ENCODE data around the gene PRAC2. TPM values are rescaled to one million over a fixed set of nuclear protein-coding genes. Genes with fewer than 3 reads are reported as not detected.
"Not testable (repeated sequence)": the region's sequence is repeated elsewhere in the genome, so short reads cannot be mapped to it uniquely, and the experiment has no call there.

PRAC2 gene
- total and polyA plus RNA-seq, 2 of the 8 experiments (the other 6 are each of a cell fraction or from before 2014, with no cell fraction given) = not detected

GRCh38 chr17:48715496-48716399 lies 7.2 kb upstream of the PRAC2 start (continued):
- no peak for TF ChIP-seq POLR2AphosphoS5 (IDR thresholded peaks at IDR 0.05; ENCODE audit: low read depth, low read length)
- TF ChIP-seq ZNF274 (IDR thresholded peaks at IDR 0.05; ENCODE audit: borderline replicate concordance, extremely low read depth, low read length) = no peak
- no peak for TF ChIP-seq SP4 (IDR thresholded peaks at IDR 0.05; ENCODE audit: low read length)
- TF ChIP-seq YY1 (IDR thresholded peaks at IDR 0.05; ENCODE audit: low read depth, low read length) = no peak
- no peak for TF ChIP-seq CEBPB (IDR thresholded peaks at IDR 0.05; ENCODE audit: low read depth, low read length)
- TF ChIP-seq RXRA (IDR thresholded peaks at IDR 0.05; ENCODE audit: insufficient read depth, low read depth, low read length) = no peak
- no peak for TF ChIP-seq KDM4A (IDR thresholded peaks at IDR 0.05; ENCODE audit: low read depth, low read length, severe bottlenecking)

GRCh38 chr17:48716549-48716948 lies 6.4 kb upstream of the PRAC2 start:
- POLR2A ChIA-PET (ENCODE audit: partially characterized antibody); H3K36me3 ChIP-seq (ENCODE audit: control insufficient read depth in 2 of 4, insufficient read depth in 4 of 4, low read length in 3 of 4); H4K8ac ChIP-seq (ENCODE audit: extremely low read depth, insufficient read depth, low read length); H3K18ac ChIP-seq (ENCODE audit: extremely low read depth, low read length); H3K9me3 ChIP-seq (ENCODE audit: insufficient read depth in 2 of 2, low read depth in 1 of 2, low read length in 1 of 2); H2BK15ac ChIP-seq (ENCODE audit: low read length); H3K14ac ChIP-seq (ENCODE audit: insufficient read length); H4K91ac ChIP-seq (replicated peaks; ENCODE audit: insufficient read length, low read length); H3K79me2 ChIP-seq (ENCODE audit: control insufficient read depth in 1 of 2, insufficient read depth in 2 of 2, low read length in 2 of 2); H2BK20ac ChIP-seq (ENCODE audit: low read length); H3K4ac ChIP-seq (replicated peaks; ENCODE audit: insufficient read length, low read depth, low read length); H4K5ac ChIP-seq (ENCODE audit: insufficient read length, low read depth, low read length); H3K4me2 ChIP-seq (ENCODE audit: insufficient read depth in 1 of 2, low read depth in 2 of 2, low read length in 2 of 2); H3K27ac ChIP-seq (ENCODE audit: low read depth, low read length); H3K23ac ChIP-seq (ENCODE audit: insufficient read length); H2AK5ac ChIP-seq (ENCODE audit: low read depth, low read length); H3K79me1 ChIP-seq (ENCODE audit: low read depth, low read length); H2BK120ac ChIP-seq (replicated peaks; ENCODE audit: low read depth, low read length); DNase-seq (ENCODE audit: low read depth in 1 of 2, low spot score in 2 of 2); H2AFZ ChIP-seq (ENCODE audit: low read length); H3K4me3 ChIP-seq (ENCODE audit: extremely low read depth in 1 of 4, insufficient read depth in 2 of 4, low read depth in 3 of 4, low read length in 4 of 4); H3K23me2 ChIP-seq (ENCODE audit: low read depth, low read length); H3K56ac ChIP-seq (replicated peaks; ENCODE audit: insufficient read length, low read depth, low read length); H2BK12ac ChIP-seq (ENCODE audit: low read depth, low read length); H2BK5ac ChIP-seq (ENCODE audit: low read depth, low read length); H3K9ac ChIP-seq (replicated peaks in 1 of 4; ENCODE audit: extremely low read depth in 1 of 4, low read depth in 3 of 4, low read length in 3 of 4); FAIRE-seq: not testable (repeated sequence)
- Histone ChIP-seq H3K4me1 (replicated peaks in 1 of 4; ENCODE audit: control insufficient read depth in 3 of 4, insufficient read depth in 4 of 4, low read length in 3 of 4) (peaks cover 7 to 27% (median 17%) of the 10 kb centered on the region in 4 experiments; a peak in 6 of 7 replicates), H4K20me1 (replicated peaks in 1 of 2; ENCODE audit: control insufficient read depth in 1 of 2, insufficient read depth in 2 of 2, low read length in 2 of 2) (peaks cover 12 to 15% of the 10 kb centered on the region in 2 experiments), H3K27me3 (replicated peaks in 1 of 4; ENCODE audit: control insufficient read depth in 3 of 4, extremely low read depth in 1 of 4, insufficient read depth in 3 of 4, low read length in 3 of 4) (peaks cover 42 to 82% (median 66%) of the 10 kb centered on the region in 4 experiments)
- 80% methylated on average over 3 of the region's 3 CpGs; no CpG with 5 or more reads in 1 of the 2 experiments for WGBS, 2 experiments (ENCODE audit: extremely low coverage in 1 of 2, insufficient coverage in 1 of 2, insufficient read length in 1 of 2, insufficient replicate concordance in 2 of 2, low coverage in 1 of 2, low lambda C conversion rate in 2 of 2, missing lambda C conversion rate in 1 of 2)
- CTCF ChIA-PET (ENCODE audit: partially characterized antibody) = interaction anchor here (0.6 to 13.5 kb wide), 11 partner anchors 11 to 558 kb away, joined by 3 to 147 read pairs (median 5); no protein-coding TSS in a partner anchor

Data from H1 (cell line).